Pancreas (tissue), 10 donors: Measurements from ENCODE around the gene NIN. TPM values are rescaled to one million over a fixed set of nuclear protein-coding genes. Genes with fewer than 3 reads are reported as not detected.

Experiments
- ATAC-seq, 4 donors: fragments of 200-7000 bp; cut with Tn5 transposase; one replicate each; pipeline versions ENCODE4 v1.8.0 to v1.9.1; 2020; ENCODE audit warnings: mild to moderate bottlenecking in 4 of 4, moderate library complexity in 4 of 4
- DNase-seq, 6 donors: peaks; one replicate each; pipeline ENCODE4 v3.0.0-alpha.2; 2020
- FAIRE-seq: peaks from 2 replicates; lab custom pipeline; 2012; peaks lifted over from hg19 to GRCh38; lab: Jason Lieb, UNC
- H3K27ac ChIP-seq, 4 donors: fragments of 200-600 bp; sonication (generic); 1 replicate in 3 of 4; 2 replicates in 1 of 4; pipeline versions ENCODE4 v1.5.0 to v1.8.0; 2020
- H3K27me3 ChIP-seq, 4 donors: fragments of 200-600 bp; one replicate each; pipeline ENCODE4 v1.8.0; 2021
- H3K36me3 ChIP-seq, 3 donors: fragments of 200-600 bp; sonication (generic) in 1 of 3; one replicate each; pipeline versions ENCODE4 v1.5.0 to v1.8.0; 2020 to 2021
- H3K4me1 ChIP-seq, 3 donors: fragments of 200-600 bp; one replicate each; pipeline ENCODE4 v1.8.0; 2021
- H3K4me3 ChIP-seq, 4 donors: fragments of 200-600 bp; sonication (generic) in 2 of 4; one replicate each; pipeline versions ENCODE4 v1.5.0 to v1.8.0; 2020 to 2021
- H3K9me3 ChIP-seq, 4 donors: fragments of 200-600 bp; one replicate each; pipeline ENCODE4 v1.8.0; 2021
- CTCF ChIP-seq, 4 donors: fragments of 200-600 bp; sonication (generic) in 3 of 4; IDR thresholded peaks; one replicate each; pipeline versions ENCODE4 v1.5.0 to v1.8.0; 2021; ENCODE audit warnings: antibody characterized with exemption in 4 of 4
- WGBS, 2 donors: extraction: QIAGEN DNeasy Blood & Tissue Kit; methylation state at CpG; one replicate each; pipeline ENCODE4 v1.1.7; 2013; 5-methylcytosine and 5-hydroxymethylcytosine counted together
- intact Hi-C, 3 donors: fragments of 100-400 bp; cut with DNase I; formaldehyde crosslinking; loops; one replicate each; pipeline versions ENCODE4 v1.11.1 to v1.14.2; 2022
- polyA plus RNA-seq, 2 donors: library from polyadenylated mRNA; stranded (reverse); fragments of 200-250 nt; gene quantifications; one replicate each; pipeline ENCODE4 v1.2.3, GENCODE V29; 2013
- total RNA-seq, 6 donors: library from RNA; stranded (reverse); fragmentation: NEBNext Ultra II Directional in 4 of 6; extraction: Animal tissue kit (Norgen Biotek cat#: 25700) in 4 of 6; gene quantifications; one replicate each; pipeline versions ENCODE4 v1.2.1 to v1.2.4, GENCODE V29; 2021 to 2023
- donor health status: healthy with polysubstance abuse.
- donor health status: DM: no; HTN: no; CAD: no; lungs with moderate emphysema.
- donor health status: DM: no; HTN: no; CAD: no.
- donor health status: control.
- donor health status: control.
- donor health status: Bipolar disorder and iron deficiency.
- donor health status: DM: yes; HTN: yes; CAD: no.
- donor health status: DM: no; HTN: no; CAD: no.
- donor health status: DM: no; HTN: no; CAD: no.
- donor health status: DM: yes; HTN: yes; CAD: no.

NIN gene
- total and polyA plus RNA-seq, 8 donors = 3.1 to 17.9 (median 8.5) TPM

- no peak overlapping the region for H3K4me3 ChIP-seq
- no peak for FAIRE-seq
- H3K36me3 ChIP-seq = no peaks in the 10 kb centered on the region
- H3K27me3 ChIP-seq = no peaks in the 10 kb centered on the region
- H3K27ac ChIP-seq = no peak overlapping the region
- intact Hi-C loops = loop anchor here in 1 of 3 donors (10.0 kb wide), 1 partner anchor 54 kb away; no protein-coding TSS in a partner anchor
- WGBS, 2 donors = 17 to 68% methylated on average over 1 of the region's 1 CpG
- TF ChIP-seq CTCF (IDR thresholded peaks at IDR 0.05) = no peak
- H3K4me1 ChIP-seq = no peaks in the 10 kb centered on the region
- no peaks in the 10 kb centered on the region for H3K9me3 ChIP-seq
- DNase-seq = no peak
- peak in 1 of 4 donors; percentile 35 for ATAC-seq
Measured at GRCh38 chr14:50839048-50839447, 8.1 kb upstream of the NIN start.

- Histone ChIP-seq H3K9me3 (no peaks in the 10 kb centered on the region), H3K4me3 (no peak overlapping the region), H3K27ac (no peak overlapping the region), H3K27me3 (no peaks in the 10 kb centered on the region), H3K36me3 (no peaks in the 10 kb centered on the region), H3K4me1 (peaks cover 0 to 4% (median 4%) of the 10 kb centered on the region in 3 donors)
- intact Hi-C loops = loop anchor here in 1 of 3 donors (10.0 kb wide), 1 partner anchor 53 kb away; no protein-coding TSS in a partner anchor
- DNase-seq = no peak
- no peak for FAIRE-seq
- TF ChIP-seq CTCF (IDR thresholded peaks at IDR 0.05) = no peak
- ATAC-seq = no peak
- 77 to 89% methylated on average over 2 of the region's 2 CpGs for WGBS, 2 donors
Measured at GRCh38 chr14:50837850-50838470, 7.0 kb upstream of the NIN start.

- Histone ChIP-seq H3K9me3 (no peaks in the 10 kb centered on the region), H3K27me3 (no peaks in the 10 kb centered on the region), H3K4me1 (peaks cover 0 to 7% (median 7%) of the 10 kb centered on the region in 3 donors), H3K27ac (no peak overlapping the region), H3K36me3 (no peaks in the 10 kb centered on the region), H3K4me3 (no peak overlapping the region)
- intact Hi-C loops = loop anchor here in 1 of 3 donors (10.0 kb wide), 1 partner anchor 52 kb away; no protein-coding TSS in a partner anchor
- DNase-seq (no peak), ATAC-seq (no peak), FAIRE-seq (no peak)
- TF ChIP-seq CTCF (IDR thresholded peaks at IDR 0.05) = no peak
- WGBS, 2 donors = 83 to 91% methylated on average over 10 of the region's 10 CpGs
Measured at GRCh38 chr14:50837271-50837670, 6.3 kb upstream of the NIN start.

- TF ChIP-seq CTCF (IDR thresholded peaks at IDR 0.05) = no peak
- Histone ChIP-seq H3K4me3 (no peak overlapping the region), H3K4me1 (peaks cover 0 to 7% (median 7%) of the 10 kb centered on the region in 3 donors), H3K27ac (no peak overlapping the region), H3K27me3 (no peaks in the 10 kb centered on the region), H3K9me3 (no peaks in the 10 kb centered on the region), H3K36me3 (no peaks in the 10 kb centered on the region)
- WGBS, 2 donors = 94 to 98% methylated on average over 5 of the region's 5 CpGs
- ATAC-seq (no peak), DNase-seq (no peak), FAIRE-seq (no peak)
- intact Hi-C loops = loop anchor here in 1 of 3 donors (10.0 kb wide), 1 partner anchor 52 kb away; no protein-coding TSS in a partner anchor
Measured at GRCh38 chr14:50836515-50836914, 5.6 kb upstream of the NIN start.

- FAIRE-seq (no peak), ATAC-seq (no peak)
- no peaks in the 10 kb centered on the region for H3K27me3 ChIP-seq
Measured at GRCh38 chr14:50835280-50835679, 4.3 kb upstream of the NIN start.

More at GRCh38 chr14:50835280-50835679, 4.3 kb upstream of the NIN start:
- Histone ChIP-seq H3K9me3 (no peaks in the 10 kb centered on the region), H3K27ac (no peak overlapping the region), H3K4me1 (peaks cover 0 to 7% (median 7%) of the 10 kb centered on the region in 3 donors), H3K4me3 (no peak overlapping the region), H3K36me3 (no peaks in the 10 kb centered on the region)
- intact Hi-C loops = loop anchor here in 1 of 3 donors (10.0 kb wide), 1 partner anchor 50 kb away; no protein-coding TSS in a partner anchor
- DNase-seq = no peak
- 52 to 74% methylated on average over 2 of the region's 2 CpGs for WGBS, 2 donors
- no peak for TF ChIP-seq CTCF (IDR thresholded peaks at IDR 0.05)
